ENCODE results near the gene RARG.
"Not testable (repeated sequence)": the region's sequence is repeated elsewhere in the genome, so short reads cannot be mapped to it uniquely, and the experiment has no call there.

Gene RARG

DNA sequence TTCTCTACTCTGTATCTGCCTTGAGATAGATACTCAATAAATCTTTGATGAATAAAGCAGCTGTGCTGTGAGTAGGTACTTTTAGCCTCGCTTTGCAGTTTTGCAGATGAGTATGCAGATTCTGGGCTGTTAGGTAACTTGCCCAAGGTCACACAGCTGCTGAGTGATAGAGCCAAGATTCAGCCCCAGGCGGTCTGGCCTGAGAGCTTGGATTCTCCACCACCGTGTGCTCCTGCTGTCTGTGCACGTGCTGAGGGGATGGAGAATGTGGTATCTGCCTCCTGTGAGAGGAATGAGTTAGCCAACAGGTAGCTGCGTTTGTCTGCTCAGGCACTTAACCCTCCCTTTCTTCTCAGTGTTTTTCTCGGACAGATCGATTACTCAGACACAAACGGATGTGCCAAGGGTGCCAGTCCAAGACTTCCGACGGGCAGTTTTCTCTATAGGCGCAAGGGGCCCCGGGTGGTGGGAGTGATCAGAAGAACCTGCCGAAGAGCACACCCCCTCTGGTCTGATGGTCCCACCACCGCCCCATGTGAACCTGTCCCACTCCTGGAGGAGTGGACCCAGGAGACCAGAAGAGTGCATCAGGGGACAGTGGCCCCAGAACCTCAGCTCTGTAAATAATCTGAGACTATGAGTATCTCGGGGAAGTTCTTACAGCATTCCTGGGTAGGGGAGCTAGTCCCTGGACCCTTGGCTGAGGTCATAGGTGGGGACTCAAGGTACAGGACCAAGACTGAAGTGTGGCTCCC is 44.7 kb downstream of the RARG start:
- no peak for DNase-seq

DNA sequence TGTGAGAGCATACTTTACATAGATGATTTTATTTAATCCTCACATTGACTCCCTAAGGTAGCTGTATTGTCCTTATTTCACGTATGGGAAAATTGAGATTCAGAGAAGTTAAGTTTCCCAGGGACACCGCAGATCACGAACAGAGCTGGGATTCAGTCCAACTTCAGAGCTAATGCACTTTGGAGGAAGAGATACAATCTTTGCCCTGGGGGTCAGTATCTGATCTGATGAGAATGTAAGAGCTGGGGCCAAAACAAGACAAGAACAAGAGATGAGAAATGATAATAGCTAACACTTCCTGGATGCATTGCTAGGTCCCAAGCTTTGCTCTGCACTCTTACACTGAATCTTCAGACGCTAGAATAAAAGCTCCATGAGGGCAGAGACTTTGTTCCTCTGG is 45.3 kb downstream of the RARG start:
- no peak for DNase-seq

DNA sequence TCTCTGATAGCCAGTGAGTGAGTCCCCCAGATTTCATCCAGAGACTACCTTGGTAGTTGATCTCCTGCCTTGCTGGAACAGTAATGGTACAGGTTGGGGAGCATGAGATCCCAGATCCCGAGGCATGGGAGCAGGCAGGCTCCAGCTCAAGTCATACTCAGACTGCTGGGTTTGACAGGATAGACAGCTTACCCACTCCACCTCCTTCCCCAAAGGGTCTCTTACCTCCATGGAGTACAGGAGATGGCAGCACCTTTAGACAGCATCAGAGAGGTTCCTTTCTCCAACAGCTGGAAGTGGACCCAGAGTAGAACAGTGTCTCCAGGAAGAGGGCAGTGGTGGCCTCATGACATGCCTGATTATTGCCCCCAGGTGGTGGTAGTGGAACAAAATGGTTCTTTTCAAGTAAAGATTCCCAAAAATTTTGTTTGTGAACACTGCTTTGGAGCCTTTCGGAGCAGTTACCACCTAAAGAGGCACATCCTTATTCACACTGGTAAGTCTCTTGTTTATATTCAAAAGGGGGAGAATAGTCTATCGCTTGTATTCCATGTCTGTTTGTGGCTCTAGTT is 46.3 kb downstream of the RARG start:
- DNase-seq, result no peak

DNA sequence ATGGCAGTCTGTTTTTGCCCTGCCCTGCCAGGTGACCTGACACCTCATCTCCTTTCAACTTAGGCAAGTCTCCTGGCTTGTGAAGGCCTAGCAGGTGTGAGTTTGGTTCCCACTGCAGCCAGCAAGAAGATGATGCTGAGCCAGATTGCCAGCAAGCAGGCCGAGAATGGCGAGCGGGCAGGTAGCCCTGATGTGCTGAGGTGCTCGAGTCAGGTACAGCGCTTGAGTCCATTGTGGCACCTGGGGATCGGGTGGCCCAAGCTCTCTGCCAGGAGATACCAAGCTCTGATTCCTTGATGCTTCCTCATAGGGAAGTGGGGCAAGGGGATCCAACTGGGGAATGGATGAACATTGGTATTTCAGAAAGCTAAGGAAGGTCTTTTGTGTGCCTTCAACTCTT is 47.2 kb downstream of the RARG start:
- DNase-seq, result no peak

DNA sequence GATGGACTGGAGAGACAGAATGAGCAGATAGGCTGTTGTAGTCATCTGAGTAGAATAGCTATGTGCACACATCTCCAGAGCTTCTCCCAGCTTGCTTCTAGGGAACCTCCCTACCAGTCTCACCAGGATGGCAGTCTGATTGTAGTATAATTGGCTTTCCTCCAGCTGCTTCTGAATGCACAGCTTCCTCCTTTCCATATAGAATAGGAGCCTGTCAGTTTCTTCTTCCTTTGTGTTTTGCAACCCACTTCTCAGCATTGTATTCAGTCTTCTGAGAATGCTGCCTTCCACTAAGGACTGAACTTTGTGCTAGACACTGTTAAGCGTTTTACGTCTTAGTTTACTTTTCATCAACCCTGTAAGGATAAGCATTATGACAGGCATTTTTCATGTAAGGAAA is 49.1 kb downstream of the RARG start:
- DNase-seq, result no peak

DNA sequence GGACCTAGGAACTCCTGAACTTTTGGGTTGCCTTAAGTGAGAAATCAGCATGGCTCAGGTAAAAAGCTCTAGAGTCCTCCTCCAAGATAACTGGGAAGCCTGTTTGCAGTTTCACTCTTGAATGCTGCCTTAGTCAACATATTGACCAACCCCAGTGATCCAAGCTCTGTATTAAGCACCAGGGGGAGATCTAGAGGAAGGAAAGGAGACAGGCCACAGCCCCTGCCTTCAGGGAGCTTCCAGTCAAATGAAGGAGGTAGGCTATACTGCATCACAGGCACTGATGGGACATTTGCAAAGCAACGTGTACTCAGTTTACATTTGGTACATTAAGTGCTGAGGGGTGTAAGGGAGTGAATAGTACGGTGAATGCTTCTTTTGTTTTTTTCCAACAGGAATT is 50.1 kb downstream of the RARG start:
- no peak for DNase-seq

DNA sequence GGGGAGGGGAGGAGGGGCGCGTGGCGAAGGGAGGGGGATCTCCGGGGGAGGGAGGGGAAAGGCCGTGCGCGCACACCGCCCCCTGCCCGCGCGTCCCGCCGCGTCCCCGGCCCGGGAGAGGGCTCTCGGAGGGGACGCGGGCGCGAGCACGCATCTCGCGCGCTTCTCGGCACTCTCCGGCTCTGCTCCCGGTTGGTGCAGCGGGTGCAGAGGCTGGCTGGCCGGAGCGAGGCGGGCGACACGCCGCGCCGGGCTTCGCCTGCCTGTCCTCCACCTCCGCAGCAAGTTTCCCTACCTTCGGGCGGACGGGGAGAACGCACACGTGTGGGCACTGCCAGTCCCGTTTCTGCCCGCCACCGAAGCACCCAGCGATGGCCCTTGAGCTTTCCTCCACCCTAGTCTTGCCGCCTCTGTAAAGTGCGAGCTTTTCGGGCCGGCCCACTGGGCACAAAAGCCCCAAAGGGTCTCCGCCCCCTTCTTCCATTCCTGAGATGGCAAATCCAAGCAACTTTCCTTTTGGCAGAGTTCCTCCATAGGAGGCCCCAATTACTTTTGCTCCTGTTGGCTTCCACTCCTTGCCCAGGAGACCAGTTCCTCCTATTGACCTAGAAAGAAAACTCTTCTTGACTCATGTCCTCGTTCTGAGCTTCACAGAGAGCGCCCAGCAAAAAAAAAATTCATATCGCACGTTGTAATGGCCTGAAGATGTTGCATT is 50.9 kb downstream of the RARG start:
- DNase-seq, result peak; percentile 74

DNA sequence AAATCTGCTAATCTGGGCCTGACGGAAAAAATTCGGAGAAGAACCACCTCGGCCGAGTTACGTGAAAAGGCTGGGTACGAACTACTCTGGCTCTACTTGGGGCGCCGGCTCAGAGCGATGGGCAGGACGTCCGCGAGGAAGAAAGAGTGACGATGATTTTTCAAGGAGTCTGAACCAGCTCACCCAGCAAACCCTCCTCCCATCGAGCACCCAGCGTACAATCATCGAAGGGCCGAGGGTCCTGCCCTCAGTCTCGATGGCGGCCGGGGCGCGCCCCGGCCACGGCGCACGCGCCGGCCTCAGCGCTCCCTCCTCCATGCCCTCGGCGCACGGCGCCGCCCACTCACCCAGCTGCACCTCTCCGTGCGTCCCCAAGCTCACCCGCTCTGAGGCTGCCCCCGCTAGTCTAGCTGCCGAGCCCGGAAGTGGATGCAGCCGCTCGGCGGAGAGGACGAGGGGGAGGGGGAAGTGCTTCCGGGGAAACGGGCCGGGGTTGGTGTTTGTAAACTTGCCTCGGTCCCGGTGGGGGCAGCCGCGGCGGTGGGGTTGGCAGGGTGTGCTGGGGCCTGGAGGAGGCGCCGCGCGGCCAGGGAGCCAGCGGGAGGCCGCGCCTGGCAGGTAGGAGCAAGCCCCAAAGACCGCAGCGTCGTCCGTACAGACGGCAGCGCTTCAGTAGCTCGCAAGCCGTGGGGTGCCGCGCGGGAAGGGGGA is 51.6 kb downstream of the RARG start, which contains the start of the genes CSAD and ZNF740:
CSAD (minus strand) TSS at position 706 of the 711 bp plus-strand sequence. CDS start 7,455 bp downstream, outside the sequence.
ZNF740 (plus strand) TSS at position 503 of the 711 bp plus-strand sequence. CDS start 1,262 bp downstream, outside the sequence.
- DNase-seq, result peak; percentile 94

DNA sequence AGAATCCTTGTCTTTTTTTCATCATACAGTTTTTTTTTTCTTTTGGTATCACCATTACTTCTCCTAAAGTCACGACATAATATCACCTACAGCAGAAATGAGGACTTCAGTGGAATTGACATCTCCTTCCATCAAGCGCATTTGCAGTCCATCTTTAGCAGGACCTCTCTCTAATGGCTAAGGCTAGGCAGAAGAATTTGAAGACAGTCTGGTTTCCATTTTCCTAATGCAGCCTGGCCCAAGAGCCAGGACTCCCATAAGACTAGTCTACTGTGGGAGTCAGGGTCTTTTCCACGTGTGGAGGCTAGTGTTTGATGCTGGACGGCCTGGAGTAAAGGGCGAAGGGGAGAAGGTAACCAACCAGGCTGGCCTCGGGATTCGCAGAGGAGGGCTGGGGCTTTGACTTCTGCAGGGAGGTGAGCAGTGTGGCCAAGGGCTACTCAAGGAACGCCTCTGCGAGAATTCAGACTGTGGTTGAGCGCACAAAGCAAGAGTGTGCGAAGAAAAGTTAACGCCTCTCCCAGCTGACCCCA is 52.3 kb downstream of the RARG start:
- DNase-seq, result no peak

DNA sequence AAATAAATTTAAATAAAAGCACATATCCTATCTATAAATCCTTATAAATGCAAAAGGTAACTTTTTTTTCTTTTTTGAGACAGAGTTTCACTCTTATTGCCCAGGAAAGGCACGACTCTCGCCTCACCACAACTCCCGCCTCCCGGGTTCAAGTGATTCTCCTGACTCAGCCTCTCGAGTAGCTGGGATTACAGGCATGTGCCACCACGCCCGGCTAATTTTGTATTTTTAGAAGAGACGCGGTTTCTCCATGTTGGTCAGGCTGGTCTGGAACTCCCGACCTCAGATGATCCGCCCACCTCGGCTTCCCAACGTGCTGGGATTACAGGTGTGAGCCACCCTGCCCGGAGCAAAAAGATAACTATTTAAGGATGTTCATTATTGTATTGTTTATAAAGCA is 53.2 kb downstream of the RARG start:
- not testable (repeated sequence) for DNase-seq

DNA sequence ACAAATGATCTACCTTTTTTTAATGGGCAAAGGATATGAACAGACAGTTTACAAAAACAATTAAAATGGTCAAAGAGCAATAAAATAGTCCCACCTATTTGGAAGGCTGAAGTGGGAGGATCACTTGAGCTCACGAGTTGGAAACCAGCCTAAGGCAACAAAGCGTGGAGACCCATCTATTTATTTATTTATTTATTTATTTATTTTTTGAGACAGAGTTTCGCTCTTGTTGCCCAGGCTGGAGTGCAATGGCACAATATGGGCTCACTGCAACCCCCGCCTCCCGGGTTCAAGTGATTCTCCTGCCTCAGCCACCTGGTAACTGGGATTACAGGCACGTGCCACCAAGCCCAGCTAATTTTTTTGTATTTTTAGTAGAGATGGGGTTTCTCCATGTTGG is 54.6 kb downstream of the RARG start:
- not testable (repeated sequence) for DNase-seq

DNA sequence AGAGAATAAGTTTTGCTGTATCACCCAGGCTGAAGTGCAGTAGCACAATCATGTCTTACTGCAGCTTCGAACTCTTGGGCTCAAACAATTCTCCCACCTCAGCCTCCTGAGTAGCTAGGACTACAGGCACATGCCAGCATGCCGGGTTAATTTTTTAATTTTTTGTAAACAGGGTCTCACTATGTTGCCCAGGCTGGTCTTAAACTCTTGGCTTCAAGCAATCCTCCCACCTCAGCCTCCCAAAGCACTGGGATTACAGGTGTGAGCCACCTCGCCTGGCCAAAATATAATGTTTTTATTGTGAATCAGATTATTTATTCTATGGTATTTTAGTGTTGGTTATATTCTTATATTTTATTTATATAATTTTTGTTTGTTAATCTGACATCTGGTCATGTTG is 55.3 kb downstream of the RARG start:
- DNase-seq, result no peak

DNA sequence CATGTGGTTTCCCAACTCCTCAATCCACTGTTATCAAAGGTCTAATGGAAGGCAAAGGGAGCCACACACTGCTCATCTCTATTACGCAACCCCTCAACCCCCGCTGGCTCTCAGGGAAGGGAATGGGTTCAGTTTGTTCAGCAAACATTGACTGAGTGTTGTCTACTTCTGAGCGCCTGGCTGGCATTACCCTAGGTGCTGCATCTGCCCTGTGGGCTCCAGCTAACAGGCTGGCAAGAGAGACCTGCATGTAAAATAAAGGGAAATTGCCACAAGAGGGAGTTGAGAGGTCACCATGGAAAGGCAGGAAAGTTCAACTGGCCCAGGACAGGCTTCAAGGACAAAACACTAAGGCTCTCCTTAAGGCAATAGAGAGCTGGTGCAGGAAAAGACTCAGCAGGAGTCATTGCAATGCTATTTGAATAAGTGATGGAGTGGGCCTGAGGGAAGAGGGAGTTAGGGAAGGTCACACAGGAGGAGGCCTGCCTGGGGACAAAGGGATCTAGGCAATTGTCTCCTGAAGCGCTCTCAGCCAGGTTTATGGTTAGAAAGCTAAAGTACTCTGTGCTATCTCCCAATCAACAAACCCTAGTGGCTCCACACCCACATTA is 57.0 kb downstream of the RARG start:
- DNase-seq, result no peak

DNA sequence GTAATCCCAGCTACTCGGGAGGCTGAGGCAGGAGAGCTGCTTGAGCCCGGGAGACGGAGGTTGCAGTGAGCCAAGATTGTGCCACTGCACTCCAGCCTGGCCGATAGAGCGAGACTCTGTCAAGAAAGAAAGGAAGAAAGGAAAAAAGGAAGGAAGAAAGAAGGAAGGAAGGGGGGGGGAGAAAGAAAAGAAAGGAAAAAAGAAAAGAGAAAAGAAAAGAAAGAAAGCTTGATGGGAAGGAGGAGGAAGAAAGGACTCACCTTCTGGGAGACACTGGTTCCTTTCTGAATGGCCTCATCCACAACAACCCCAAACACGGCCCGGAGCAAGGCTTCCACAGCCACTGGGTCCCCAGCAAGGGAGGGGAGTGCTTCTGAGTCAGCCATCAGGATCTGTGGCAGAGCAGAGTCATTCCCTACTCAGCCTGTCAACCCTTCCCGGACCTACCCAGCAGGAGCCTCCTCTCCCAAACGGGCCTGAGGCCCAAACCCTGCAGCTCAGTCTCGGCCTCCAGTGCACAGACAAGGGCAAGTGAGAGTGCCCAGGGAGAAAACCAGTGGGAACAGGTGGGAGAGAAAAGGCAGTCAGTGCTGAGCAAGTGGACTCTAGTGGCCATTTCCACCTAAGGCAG is 58.8 kb downstream of the RARG start:
- peak; percentile 24 for DNase-seq

DNA sequence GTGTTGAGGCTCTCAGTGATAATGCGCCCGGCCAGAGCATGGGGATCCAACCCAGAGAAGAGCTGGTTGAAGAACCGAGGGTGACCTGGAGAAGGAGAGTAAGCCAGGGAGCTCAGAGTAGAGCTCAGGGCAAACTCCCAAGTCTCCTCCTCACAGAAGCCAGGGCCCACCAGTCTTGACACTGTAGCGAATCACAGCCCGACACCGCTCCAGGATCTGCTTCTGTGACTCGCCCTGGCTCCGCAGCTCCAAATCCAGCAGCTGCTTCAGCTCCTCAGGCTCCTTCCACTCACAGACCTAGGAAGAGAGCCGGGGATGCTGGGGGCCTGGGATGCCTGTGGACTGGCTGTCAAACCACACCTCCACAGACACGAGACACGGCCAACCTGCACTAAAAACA is 59.7 kb downstream of the RARG start:
- peak; percentile 32 for DNase-seq

DNA sequence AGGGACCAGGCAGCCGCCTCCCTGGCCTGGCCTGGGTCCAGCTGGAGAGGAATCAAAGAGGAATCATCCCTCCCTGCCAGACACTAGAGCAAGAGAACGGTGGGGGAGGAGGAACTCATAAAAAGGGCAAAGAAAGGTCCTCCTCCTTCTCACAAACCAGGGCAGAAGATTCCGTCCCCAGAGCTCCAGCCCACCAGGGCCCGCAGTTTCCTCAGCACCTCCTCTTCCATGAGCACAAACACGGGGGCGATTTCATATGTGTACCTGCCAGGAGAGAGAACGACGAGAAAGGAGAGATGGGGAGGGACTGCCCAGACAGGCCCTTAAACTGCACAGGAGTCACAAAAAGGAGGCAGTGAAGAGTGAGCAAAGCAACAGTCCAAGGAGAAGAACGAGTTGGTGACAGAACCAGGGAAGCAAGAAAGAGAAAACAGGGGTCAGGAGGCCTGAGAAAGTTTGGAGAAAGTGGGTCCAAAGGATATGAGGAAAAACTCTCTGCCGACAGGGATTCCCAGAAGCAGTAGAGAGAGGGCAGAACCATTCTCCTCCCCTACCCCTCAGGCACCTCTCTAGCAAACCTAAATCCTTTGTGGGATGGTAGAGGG is 60.2 kb downstream of the RARG start:
- no peak for DNase-seq

DNA sequence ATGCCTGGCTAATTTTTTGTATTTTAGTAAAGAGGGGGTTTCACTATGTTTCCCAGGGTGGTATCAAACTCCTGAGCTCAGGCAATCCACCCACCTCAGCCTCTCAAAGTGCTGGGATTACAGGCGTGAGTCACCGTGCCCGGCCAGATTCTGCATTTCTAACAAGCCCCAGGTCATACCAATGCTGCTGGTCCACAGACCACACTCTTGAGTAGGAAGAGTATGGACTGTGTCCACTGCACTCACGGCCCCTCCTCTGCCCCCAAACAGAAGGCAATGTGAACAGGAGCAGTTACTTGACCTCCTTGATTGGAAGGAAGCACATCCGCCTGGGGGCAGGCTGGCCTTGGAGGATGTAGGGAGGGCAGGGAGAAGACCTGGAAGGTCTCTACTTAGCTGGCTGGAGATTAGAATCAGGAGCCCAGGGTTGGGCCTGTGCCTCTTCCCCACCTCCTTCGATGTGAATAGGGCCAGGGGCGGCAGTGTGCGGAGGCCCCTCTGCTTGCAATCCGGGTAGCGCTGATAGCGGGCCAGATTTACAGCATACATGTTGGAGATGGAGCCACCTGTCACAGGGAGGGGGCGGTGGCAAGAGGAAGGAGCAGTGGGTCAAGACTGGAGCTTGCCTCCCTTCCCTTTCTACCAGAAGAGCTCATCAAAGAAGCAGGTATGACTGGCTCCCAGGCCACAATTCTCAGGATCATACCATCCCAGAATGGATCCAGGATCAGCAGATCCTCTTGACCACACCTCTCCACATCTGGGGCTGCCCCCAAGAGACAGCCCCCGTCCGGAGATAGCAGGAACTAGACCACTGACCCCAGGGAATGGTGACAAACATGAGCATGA is 60.9 kb downstream of the RARG start:
- no peak for DNase-seq

DNA sequence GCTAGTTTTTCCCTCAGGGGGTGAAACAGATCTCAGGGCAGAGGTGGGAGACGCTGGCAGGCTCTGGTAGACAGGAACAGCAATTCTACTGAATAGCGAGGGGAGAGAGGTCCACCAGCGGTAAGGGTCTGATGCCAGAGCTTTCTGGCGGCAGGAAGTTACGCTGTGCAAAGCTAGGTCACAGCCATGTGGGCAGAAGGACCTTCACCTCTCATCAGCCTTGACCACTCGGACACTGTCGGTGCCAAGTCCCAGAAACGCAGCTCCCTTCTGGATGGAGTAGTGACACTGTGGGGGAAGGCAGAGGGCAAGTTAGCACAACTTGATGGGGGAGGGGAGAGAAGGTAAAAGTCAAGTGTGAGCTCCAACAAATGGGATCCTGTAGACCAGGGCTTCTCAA is 61.8 kb downstream of the RARG start:
- DNase-seq, result no peak

DNA sequence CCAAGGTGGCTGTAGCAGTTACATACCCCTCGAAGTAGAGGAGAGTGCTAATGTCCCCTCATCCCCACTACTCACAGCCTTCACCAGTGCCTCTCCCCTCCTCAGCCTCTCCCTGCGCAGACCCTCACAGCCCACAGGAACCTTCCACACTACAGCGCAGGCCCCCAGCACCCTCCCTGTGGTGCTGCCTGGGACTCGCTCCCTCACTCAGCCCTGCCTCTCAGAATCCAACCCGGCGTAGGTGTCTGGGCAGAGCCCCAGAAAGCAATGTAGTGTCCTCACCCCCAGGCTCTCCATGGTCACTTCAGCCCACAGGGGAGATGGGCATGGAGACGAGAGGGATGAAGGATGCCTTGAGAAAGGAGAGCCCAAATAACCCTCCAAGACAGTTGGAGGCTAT is 62.4 kb downstream of the RARG start:
- DNase-seq, result no peak

DNA sequence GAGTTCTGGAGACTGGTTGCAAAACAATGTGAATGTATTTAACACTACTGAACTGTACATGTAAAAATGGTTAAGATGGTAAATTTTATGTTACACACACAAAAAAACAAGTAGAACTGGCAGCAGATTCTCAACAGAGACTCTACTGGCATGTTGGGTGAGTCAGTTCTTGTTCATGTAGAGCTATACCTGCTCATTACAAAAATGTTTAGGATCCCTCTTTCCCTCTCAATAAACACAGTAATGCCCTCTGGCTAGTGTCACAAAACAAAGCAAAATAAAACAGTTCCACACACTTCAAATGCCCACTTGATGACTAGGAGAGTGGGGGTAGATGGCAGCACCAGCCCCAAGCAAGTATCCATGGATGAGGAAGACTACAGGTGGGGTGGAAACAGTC is 65.2 kb downstream of the RARG start:
- DNase-seq, result no peak

DNA sequence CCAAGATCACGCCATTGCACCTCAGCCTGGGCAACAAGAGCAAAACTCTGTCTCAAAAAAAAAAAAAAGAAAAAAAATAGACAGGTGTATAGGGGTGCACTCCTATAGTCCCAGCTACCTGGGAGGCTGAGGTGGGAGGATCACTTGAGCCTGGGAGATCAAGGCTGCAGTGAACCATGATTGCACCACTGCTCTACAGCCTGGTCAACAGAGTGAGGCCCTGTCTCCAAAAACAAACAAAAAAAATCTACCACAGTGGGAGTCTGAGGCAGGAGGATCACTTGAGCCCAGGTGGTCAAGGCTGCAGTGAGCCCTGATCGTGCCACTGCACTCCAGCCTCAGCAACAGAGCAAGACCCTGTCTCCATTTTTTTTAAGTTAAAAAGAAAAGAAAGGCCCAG is 69.0 kb downstream of the RARG start:
- not testable (repeated sequence) for DNase-seq
